GM12892 (cell line): ENCODE measurements around the gene ZSCAN16.
A peak's percentile ranks its signal among the peaks of the same experiment; 100 is the strongest.

ENCODE experiments used
- DNase-seq: peaks from one replicate; pipeline ENCODE4 v3.0.0; 2011; ENCODE audit not compliant: insufficient read length
- FAIRE-seq: peaks from 2 replicates; lab custom pipeline; 2011; peaks lifted over from hg19 to GRCh38; lab: Jason Lieb, UNC
- POLR2A ChIP-seq: IDR thresholded peaks from 2 replicates; pipeline ENCODE4 v1.6.1; 2011; ENCODE audit warnings: low read depth, low read length, control low read depth
- POLR2AphosphoS5 ChIP-seq: IDR thresholded peaks from 2 replicates; pipeline ENCODE4 v1.6.1; 2011; ENCODE audit warnings: low read depth, low read length, control low read depth
- TAF1 ChIP-seq: IDR thresholded peaks from 2 replicates; pipeline ENCODE4 v1.6.1; 2011; ENCODE audit warnings: low read depth, mild to moderate bottlenecking, control low read depth, low read length, borderline replicate concordance

ZSCAN16 gene

DNA sequence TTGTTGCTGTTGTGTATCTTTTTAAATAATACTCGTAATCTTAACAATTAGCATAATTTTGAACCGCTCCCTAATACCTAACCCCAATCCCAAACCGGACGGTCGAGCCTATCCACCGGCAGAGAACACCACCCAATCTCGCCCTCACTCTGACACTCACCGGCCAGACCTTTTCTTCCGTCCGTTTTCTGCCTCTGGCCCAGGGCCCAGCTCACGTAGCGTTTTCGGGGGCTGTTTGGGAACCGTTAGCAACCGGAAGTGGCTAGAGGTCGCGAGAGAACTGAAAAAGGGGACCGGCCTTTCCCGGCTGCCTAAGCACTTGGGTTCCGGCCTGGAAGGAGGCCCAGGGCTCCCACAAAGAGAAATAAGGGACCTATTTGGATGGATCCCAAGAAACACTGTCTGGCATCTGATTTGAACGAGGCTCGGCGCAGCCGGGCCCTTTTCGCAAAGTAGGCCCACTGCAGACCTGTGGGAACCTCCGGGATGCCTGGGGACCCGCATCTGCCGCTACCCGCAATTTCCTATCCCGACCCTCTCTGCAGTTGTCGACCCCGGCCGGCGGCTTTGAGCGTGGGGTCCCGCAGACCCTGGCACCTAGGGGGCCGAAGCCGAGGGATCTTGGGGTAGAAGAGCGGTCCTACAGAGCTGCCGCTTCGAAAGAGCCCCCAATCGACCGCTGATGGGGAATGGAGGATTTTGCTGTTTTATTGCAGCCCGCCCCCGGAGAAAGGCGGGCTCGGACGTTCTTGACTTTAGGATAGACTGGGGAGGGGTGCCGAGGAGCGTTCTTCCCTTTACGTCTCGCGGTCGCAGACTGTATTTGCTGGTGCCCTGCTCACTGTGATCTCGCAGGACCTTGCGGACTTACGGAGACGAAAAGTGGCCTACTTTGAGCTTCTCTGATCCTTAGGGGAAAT, 12.4 kb downstream of the ZSCAN16 start:
- peak; percentile 35 for DNase-seq
- peak; percentile 87 for FAIRE-seq
- TF ChIP-seq POLR2A (peak; percentile 86), POLR2AphosphoS5 (peak; percentile 79), TAF1 (peak; percentile 85)

DNA sequence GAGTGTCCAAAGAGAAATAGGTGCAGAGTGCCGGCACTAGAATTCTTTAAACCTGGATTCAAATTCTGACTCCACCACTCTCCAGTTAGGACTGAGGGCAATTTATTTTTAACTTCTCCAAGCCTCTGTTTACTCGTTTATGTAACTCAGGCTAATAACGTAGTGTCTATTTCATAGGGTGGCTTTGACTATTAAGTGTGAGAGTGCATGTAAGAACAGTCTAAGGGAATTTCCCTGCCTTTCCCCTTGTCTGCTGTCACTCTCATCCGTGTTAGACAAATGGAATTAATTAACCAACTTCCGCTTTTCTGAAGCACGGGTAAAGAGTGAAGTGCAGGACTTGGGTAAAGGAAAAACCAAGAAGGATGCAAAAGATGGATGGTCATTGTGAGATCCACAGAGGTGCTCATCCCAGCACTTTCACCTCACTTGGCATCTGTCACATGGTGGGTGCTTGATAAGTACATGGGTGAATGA, 13.1 kb downstream of the ZSCAN16 start:
- DNase-seq: peak; percentile 19
- FAIRE-seq: peak; percentile 66
- TF ChIP-seq POLR2AphosphoS5 (no peak), POLR2A (no peak; the same call in 1 of the 2 replicates), TAF1 (0 out of 2 replicates have a peak, but pooled peaks have one; percentile 28)

DNA sequence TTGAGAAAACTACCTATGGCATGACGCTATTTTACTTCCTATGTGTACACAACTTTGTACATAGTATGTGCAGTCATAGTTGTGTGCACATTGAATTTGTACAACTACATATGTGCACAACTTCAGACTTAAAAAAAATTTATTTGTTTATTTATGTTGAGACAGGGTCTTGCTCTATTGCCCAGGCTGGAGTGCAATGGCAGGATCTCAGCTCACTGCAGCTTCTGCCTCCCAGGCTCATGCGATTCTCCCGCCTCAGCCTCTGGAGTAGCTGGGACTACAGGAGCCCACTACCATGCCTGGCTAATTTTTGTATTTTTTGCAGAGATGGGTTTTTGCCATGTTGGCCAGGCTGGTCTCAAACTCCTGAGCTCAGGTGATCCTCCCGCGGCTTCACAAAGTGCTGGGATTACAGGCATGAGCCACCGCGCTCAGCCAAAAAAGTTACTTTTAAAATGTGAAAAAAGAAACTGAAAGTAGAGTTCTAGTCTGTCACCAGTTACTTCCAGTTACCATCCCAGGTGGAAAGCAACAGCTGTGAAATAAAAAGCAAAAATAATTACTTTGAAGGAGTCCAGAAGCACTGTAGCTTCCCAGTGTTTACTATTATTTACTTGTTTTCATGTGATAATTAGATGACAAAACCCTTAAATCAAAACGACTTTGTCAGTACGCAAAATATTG, 15.6 kb downstream of the ZSCAN16 start:
- no peak for TF ChIP-seq TAF1
- no peak for TF ChIP-seq POLR2A
- TF ChIP-seq POLR2AphosphoS5: no peak
- no peak for DNase-seq

DNA sequence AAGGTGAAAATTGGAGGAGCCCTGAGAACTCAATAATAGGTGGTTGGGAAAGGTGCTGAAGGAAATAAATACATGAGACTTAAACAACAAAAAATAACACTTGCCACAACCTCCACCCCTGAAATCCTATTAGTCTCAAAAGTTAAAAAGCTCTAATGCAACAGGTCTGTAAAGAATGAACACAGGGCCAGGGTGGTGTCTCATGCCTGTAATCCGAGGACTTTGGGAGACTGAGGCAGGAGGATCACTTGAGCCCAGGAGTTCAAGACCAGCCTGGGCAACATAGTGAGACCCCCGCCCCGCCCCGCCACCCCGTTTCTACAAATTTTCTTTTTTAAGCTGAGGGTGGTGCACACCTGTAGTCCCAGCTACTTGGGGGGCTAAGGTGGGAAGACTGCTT, 16.2 kb downstream of the ZSCAN16 start:
- FAIRE-seq: no peak
- no peak for DNase-seq
- TF ChIP-seq POLR2AphosphoS5 (no peak), POLR2A (no peak), TAF1 (no peak)

More for the DNA sequence above, 15.6 kb downstream of the ZSCAN16 start:
- no peak for FAIRE-seq

DNA sequence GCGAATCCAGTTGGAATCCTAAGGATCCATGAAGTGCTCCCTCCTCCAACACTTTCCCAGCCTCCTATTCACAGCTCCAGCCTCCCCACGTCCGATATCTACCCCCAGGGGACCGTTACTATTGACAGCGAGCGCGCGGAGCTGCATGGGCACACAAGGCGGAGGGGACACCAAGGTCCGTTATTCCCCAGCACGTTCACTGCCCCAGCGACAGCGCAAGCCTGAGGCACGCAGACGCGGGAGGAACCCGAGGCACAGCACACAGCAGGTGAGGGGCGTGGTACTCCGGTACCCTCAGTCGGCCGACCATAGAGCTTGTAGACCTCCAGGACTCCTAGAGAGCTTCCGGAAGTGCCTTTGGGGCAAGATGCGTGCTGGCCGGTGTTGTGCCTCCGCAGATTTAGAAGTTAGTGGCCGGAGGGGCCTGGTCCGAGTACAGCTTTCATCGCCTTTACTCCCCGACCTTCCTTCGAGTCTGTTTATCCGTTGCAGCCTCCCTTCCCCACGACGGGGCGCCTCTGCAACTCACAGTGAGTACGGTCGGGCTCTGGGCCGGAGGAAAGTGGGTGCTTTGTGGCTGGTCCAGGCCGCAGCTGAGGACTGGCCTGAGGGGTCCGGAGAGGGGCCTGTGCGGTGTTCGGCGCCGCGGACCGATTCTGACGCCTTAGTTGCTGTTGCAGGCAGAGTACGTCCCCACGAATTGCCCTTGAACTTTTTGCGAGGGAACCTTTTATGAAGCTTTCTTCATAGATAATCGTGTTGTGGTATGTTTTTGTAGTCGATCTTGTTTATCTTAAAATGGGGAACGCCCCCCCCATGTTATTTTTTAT, 17.3 kb downstream of the ZSCAN16 start, which contains the start of gene ZKSCAN8:
Gene ZKSCAN8, plus strand, starts transcription at position 384 of the 830 bp plus-strand sequence. CDS start 6,525 bp downstream, outside the sequence.
- FAIRE-seq (peak; percentile 97), DNase-seq (peak; percentile 75)
- TF ChIP-seq POLR2AphosphoS5: peak; percentile 89
- peak; percentile 69 for TF ChIP-seq TAF1
- TF ChIP-seq POLR2A: peak; percentile 93

DNA sequence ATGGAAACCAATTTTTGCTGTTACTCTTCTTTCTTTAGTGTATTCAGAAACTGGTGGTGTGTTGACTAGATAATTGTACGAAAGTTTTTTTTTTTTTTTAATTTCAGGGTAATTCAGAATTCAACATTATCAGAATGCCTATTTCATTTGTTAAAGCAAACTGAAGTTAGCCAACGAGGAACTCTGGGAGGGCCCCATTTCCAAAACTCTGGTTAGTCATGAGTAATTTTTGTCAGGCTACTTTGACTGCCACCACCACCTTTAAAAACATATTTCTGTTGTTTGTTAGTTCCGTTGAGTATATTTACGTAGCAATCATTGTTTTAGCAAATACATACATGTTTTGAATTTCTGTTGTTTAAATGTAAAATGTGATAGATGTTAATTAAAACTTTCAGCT, 18.0 kb downstream of the ZSCAN16 start:
- TF ChIP-seq TAF1 (no peak), POLR2AphosphoS5 (no peak), POLR2A (no peak)
- FAIRE-seq: no peak
- DNase-seq: no peak

DNA sequence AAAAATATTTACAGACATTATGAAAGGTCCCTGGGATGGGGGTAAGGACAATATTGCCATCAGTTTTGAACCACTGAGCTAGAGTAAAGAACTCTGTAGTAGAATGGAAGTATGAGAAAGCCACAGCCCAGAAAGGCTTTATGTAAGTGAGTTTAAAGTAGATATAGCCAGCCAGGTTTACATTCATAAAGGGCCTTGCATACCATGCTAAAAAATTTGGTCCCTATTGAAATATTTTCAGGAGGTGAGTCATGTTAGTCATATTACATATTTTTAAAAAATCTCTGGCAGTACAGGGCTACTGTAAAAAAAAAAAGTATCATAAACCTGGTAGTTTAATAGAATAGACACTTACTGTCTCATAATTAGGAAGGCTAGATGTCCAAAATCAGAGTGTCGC, 20.8 kb downstream of the ZSCAN16 start:
- no peak for DNase-seq
- no peak for TF ChIP-seq POLR2A
- no peak for TF ChIP-seq POLR2AphosphoS5
- TF ChIP-seq TAF1: no peak
- FAIRE-seq: no peak

DNA sequence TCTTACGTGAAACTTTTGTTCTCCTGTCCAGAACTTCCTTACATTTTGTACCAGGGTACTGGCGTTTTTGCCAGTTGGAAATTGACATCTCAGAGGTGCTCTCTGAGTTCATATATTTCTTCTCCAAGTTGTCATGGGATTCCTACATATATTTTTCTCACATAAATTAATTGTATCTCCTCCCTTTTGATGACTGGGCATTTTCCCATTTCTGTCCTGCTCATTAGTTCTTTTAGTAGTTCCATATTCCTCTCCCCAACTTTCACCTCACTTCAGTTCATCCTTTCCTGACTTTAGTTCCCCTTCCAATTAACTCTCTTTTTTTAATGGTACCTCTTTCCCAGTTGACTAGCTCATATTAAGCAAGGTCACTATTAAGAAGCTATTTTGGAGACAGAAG, 28.1 kb downstream of the ZSCAN16 start:
- DNase-seq: no peak
- no peak for TF ChIP-seq POLR2A
- TF ChIP-seq POLR2AphosphoS5: no peak
- no peak for TF ChIP-seq TAF1
- no peak for FAIRE-seq

DNA sequence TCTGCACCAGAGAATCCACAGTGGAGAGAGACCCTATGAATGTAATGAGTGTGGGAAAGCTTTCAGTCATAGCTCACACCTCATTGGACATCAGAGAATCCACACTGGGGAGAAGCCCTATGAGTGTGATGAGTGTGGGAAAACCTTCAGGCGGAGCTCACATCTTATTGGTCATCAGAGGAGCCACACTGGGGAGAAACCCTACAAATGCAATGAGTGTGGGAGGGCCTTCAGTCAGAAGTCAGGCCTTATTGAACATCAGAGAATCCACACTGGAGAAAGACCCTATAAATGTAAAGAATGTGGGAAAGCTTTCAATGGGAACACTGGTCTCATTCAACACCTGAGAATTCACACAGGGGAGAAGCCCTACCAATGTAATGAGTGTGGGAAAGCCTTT, 29.1 kb downstream of the ZSCAN16 start:
- no peak for TF ChIP-seq POLR2AphosphoS5
- no peak for TF ChIP-seq POLR2A
- TF ChIP-seq TAF1: no peak
- FAIRE-seq (no peak), DNase-seq (no peak)

DNA sequence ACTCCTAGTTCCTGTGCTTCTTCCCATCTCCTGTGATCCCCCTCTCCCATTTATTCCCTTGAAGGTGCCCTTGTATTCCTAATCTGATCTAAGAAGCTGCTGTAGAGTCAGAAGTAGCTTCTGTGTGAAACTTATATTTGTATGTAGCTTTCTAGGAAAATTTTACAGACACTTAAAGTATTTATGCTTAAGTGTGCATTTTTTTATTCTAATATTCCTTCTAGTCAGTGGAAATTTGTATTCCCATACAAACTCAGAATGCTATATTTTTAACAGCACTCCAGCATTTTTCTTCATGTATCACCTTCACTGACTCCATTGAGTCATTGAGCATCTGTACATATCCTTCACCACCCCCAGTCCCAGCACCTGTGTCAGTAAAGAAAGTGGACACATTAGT, 29.9 kb downstream of the ZSCAN16 start:
- TF ChIP-seq POLR2AphosphoS5 (no peak), TAF1 (no peak), POLR2A (no peak)
- DNase-seq (no peak), FAIRE-seq (no peak)

DNA sequence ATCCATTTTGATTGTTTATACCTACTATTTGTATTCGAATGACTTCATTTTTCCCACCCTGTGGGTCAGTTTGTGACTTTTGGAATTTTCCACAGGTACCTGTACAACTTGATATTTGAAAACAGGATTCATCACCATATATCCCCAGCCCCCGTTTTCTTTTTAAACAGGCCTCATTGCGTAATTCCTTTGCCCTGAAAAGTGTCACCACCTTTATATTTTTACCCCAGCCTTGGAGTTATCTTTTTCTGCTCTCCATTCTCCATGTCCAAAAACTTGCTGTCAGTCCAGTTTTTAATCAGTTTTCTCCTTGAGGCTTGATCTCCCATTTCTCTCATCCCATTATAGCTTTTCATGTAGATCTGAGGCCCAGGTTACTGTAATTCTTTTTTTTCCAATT, 33.9 kb downstream of the ZSCAN16 start:
- TF ChIP-seq POLR2A (no peak), POLR2AphosphoS5 (no peak), TAF1 (no peak)
- DNase-seq: no peak
- FAIRE-seq: no peak
